OCI-M1 (cell line): ENCODE results near the gene CDC34.

ENCODE experiments used
- DNase-seq: peaks from one replicate; lab custom pipeline; 2025; lab: John Stamatoyannopoulos, UW

CDC34 gene

GRCh38 chr19:497869-498510, 33.6 kb upstream of the CDC34 start:
- no peak for DNase-seq

- DNase-seq: no peak
Observed at GRCh38 chr19:498511-498891, 33.1 kb upstream of the CDC34 start.

- no peak for DNase-seq
Observed at GRCh38 chr19:498977-499623, 32.5 kb upstream of the CDC34 start.

GRCh38 chr19:501646-502045, 29.9 kb upstream of the CDC34 start:
- no peak for DNase-seq

- no peak for DNase-seq
Observed at GRCh38 chr19:504616-505015, 26.9 kb upstream of the CDC34 start.

GRCh38 chr19:506404-507285, 24.9 kb upstream of the CDC34 start:
- DNase-seq: peak; percentile 96

GRCh38 chr19:507286-508203, 24.0 kb upstream of the CDC34 start, which contains the start of gene TPGS1:
TSS of gene TPGS1 (plus strand) at chr19:507497. CDS start at chr19:507507, 10 bp downstream.
- peak; percentile 69 for DNase-seq

- DNase-seq: no peak
Observed at GRCh38 chr19:508204-509150, 23.1 kb upstream of the CDC34 start.

GRCh38 chr19:510606-511100, 20.9 kb upstream of the CDC34 start:
- DNase-seq: peak; percentile 86

GRCh38 chr19:511101-511851, 20.3 kb upstream of the CDC34 start:
- DNase-seq: no peak

- DNase-seq: no peak
Observed at GRCh38 chr19:512547-513365, 18.8 kb upstream of the CDC34 start.

GRCh38 chr19:513368-514165, 18.0 kb upstream of the CDC34 start:
- no peak for DNase-seq

- DNase-seq: no peak
Observed at GRCh38 chr19:514166-514663, 17.3 kb upstream of the CDC34 start.

GRCh38 chr19:517721-518597, 13.6 kb upstream of the CDC34 start:
- DNase-seq: peak; percentile 43

GRCh38 chr19:518598-519231, 12.8 kb upstream of the CDC34 start:
- DNase-seq: no peak

- DNase-seq: no peak
Observed at GRCh38 chr19:519449-519865, 12.1 kb upstream of the CDC34 start.
